ENCODE measurements around the gene GRIK4. TPM values are rescaled to one million over a fixed set of nuclear protein-coding genes. Genes with fewer than 3 reads are reported as not detected.

Gene GRIK4
- total RNA-seq = under 1 TPM in 2 of 3 donors, not detected in 1; 0.36 to 0.51 TPM
- long read RNA-seq, donor 1 = 0 reads
- long read RNA-seq, donor 2 = 0 reads

GRCh38 chr11:120511116-120511819, at the start of gene GRIK4:
GRIK4 (plus strand) TSS chr11:120511748; CDS start chr11:120660319, 148,571 bp downstream.
- H3K36me3 ChIP-seq (ENCODE audit: low read depth) = no peaks in the 10 kb centered on the region
- no peak within 1 kb of the TSS for H3K4me3 ChIP-seq
- ATAC-seq (peak; percentile 86), DNase-seq (peak; percentile 83 to 85 (median 83))
- TF ChIP-seq CTCF (IDR thresholded peaks at IDR 0.05) = peak; percentile 93
- H3K9me3 ChIP-seq = no peaks in the 10 kb centered on the region
- H3K4me1 ChIP-seq (ENCODE audit: low read depth) = no peaks in the 10 kb centered on the region
- intact Hi-C loops (cut with DNase I, micrococcal nuclease) = loop anchor here (5.0 to 10.0 kb wide), 3 partner anchors 174 to 294 kb away; no protein-coding TSS in a partner anchor

- no peak for DNase-seq
- intact Hi-C loops (cut with DNase I, micrococcal nuclease) = no loop called here
- ATAC-seq = no peak
- no peak for TF ChIP-seq CTCF (IDR thresholded peaks at IDR 0.05)
- no peaks in the 10 kb centered on the region for H3K4me1 ChIP-seq (ENCODE audit: low read depth)
- no peaks in the 10 kb centered on the region for H3K9me3 ChIP-seq
- H3K4me3 ChIP-seq = no peak overlapping the region
- H3K36me3 ChIP-seq (ENCODE audit: low read depth) = no peaks in the 10 kb centered on the region
Observed at GRCh38 chr11:120462825-120463224, 48.7 kb upstream of the GRIK4 start.

- no peak for TF ChIP-seq CTCF (IDR thresholded peaks at IDR 0.05)
Observed at GRCh38 chr11:120465921-120466534, 45.5 kb upstream of the GRIK4 start.

GRCh38 chr11:120467627-120468026, 43.9 kb upstream of the GRIK4 start:
- H3K4me3 ChIP-seq = no peak overlapping the region
- no peak for TF ChIP-seq CTCF (IDR thresholded peaks at IDR 0.05)
- H3K9me3 ChIP-seq = no peaks in the 10 kb centered on the region
- ATAC-seq (no peak), DNase-seq (no peak)
- intact Hi-C loops (cut with DNase I, micrococcal nuclease) = no loop called here
- no peaks in the 10 kb centered on the region for H3K4me1 ChIP-seq (ENCODE audit: low read depth)
- H3K36me3 ChIP-seq (ENCODE audit: low read depth) = no peaks in the 10 kb centered on the region

More at GRCh38 chr11:120465921-120466534, 45.5 kb upstream of the GRIK4 start:
- ATAC-seq (no peak), DNase-seq (no peak)
- Histone ChIP-seq H3K4me3 (no peak overlapping the region), H3K4me1 (ENCODE audit: low read depth) (no peaks in the 10 kb centered on the region), H3K9me3 (no peaks in the 10 kb centered on the region), H3K36me3 (ENCODE audit: low read depth) (no peaks in the 10 kb centered on the region)
- intact Hi-C loops (cut with DNase I, micrococcal nuclease) = no loop called here

GRCh38 chr11:120471131-120471530, 40.4 kb upstream of the GRIK4 start:
- no peak for TF ChIP-seq CTCF (IDR thresholded peaks at IDR 0.05)
- Histone ChIP-seq H3K4me3 (no peak overlapping the region), H3K4me1 (ENCODE audit: low read depth) (no peaks in the 10 kb centered on the region), H3K9me3 (no peaks in the 10 kb centered on the region), H3K36me3 (ENCODE audit: low read depth) (no peaks in the 10 kb centered on the region)
- no peak for ATAC-seq
- intact Hi-C loops (cut with DNase I, micrococcal nuclease) = no loop called here
- DNase-seq = no peak

Measured in mucosa of descending colon (tissue), 3 donors.